ENCODE measurements around the gene CROCC2. TPM values are rescaled to one million over a fixed set of nuclear protein-coding genes. Genes with fewer than 3 reads are reported as not detected.
A peak's percentile ranks its signal among the peaks of the same experiment; 100 is the strongest.
"Not testable (repeated sequence)": the region's sequence is repeated elsewhere in the genome, so short reads cannot be mapped to it uniquely, and the experiment has no call there.

The CROCC2 gene
- total RNA-seq, 3 donors from 2014 or later, result 0.07 to 0.19 TPM; not detected in 1

GRCh38 chr2:240970104-240970503 lies 64.0 kb downstream of the CROCC2 start:
- no peak overlapping the region for H3K4me3 ChIP-seq
- no peak for DNase-seq
- no peaks in the 10 kb centered on the region for H3K9me3 ChIP-seq
- ATAC-seq, result no peak
- no peaks in the 10 kb centered on the region for H3K36me3 ChIP-seq (ENCODE audit: low read depth)
- intact Hi-C loops (cut with DNase I, micrococcal nuclease), result no loop called here
- TF ChIP-seq CTCF (IDR thresholded peaks at IDR 0.05), result no peak
- H3K4me1 ChIP-seq (ENCODE audit: low read depth), result no peaks in the 10 kb centered on the region

GRCh38 chr2:240970816-240971215 lies 64.7 kb downstream of the CROCC2 start:
- no peak for TF ChIP-seq CTCF (IDR thresholded peaks at IDR 0.05)
- DNase-seq (peak in 2 of 3 donors; percentile 3 to 39), ATAC-seq (no peak)
- intact Hi-C loops (cut with DNase I, micrococcal nuclease), result no loop called here
- Histone ChIP-seq H3K36me3 (ENCODE audit: low read depth) (no peaks in the 10 kb centered on the region), H3K4me3 (no peak overlapping the region), H3K9me3 (no peaks in the 10 kb centered on the region), H3K4me1 (ENCODE audit: low read depth) (no peaks in the 10 kb centered on the region)

GRCh38 chr2:240972201-240972600 lies 66.1 kb downstream of the CROCC2 start:
- Histone ChIP-seq H3K4me3 (no peak overlapping the region), H3K9me3 (no peaks in the 10 kb centered on the region), H3K4me1 (ENCODE audit: low read depth) (no peaks in the 10 kb centered on the region), H3K36me3 (ENCODE audit: low read depth) (no peaks in the 10 kb centered on the region)
- intact Hi-C loops (cut with DNase I, micrococcal nuclease), result no loop called here
- ATAC-seq (no peak), DNase-seq (peak in 1 of 3 donors; percentile 8)
- no peak for TF ChIP-seq CTCF (IDR thresholded peaks at IDR 0.05)

- TF ChIP-seq CTCF (IDR thresholded peaks at IDR 0.05), result no peak
- intact Hi-C loops (cut with DNase I, micrococcal nuclease), result no loop called here
- peak in 2 of 3 donors; percentile 16 to 51 for DNase-seq
- no peak for ATAC-seq
- no peaks in the 10 kb centered on the region for H3K36me3 ChIP-seq (ENCODE audit: low read depth)
- no peaks in the 10 kb centered on the region for H3K9me3 ChIP-seq
- H3K4me1 ChIP-seq (ENCODE audit: low read depth), result no peaks in the 10 kb centered on the region
- no peak overlapping the region for H3K4me3 ChIP-seq
These were observed 66.7 kb downstream of the CROCC2 start for GRCh38 chr2:240972636-240973521.

- Histone ChIP-seq H3K4me1 (ENCODE audit: low read depth) (no peaks in the 10 kb centered on the region), H3K36me3 (ENCODE audit: low read depth) (no peaks in the 10 kb centered on the region), H3K9me3 (no peaks in the 10 kb centered on the region), H3K4me3 (no peak overlapping the region)
- intact Hi-C loops (cut with DNase I, micrococcal nuclease), result no loop called here
- ATAC-seq (no peak), DNase-seq (peak in 1 of 3 donors; percentile 13)
- no peak for TF ChIP-seq CTCF (IDR thresholded peaks at IDR 0.05)
These were observed 68.8 kb downstream of the CROCC2 start for GRCh38 chr2:240974771-240975572.

- ATAC-seq; intact Hi-C loops (cut with DNase I, micrococcal nuclease); H3K4me3 ChIP-seq; H3K4me1 ChIP-seq (ENCODE audit: low read depth); H3K9me3 ChIP-seq; DNase-seq; H3K36me3 ChIP-seq (ENCODE audit: low read depth): not testable (repeated sequence)
These were observed 69.8 kb downstream of the CROCC2 start for GRCh38 chr2:240975903-240976302.

Measured in mucosa of descending colon (tissue), 3 donors.